Peyer's patch (tissue), 4 donors: ENCODE measurements around the gene TPP1.

Experiments used
- POLR2A ChIP-seq, 2 donors: fragments of 450-650 bp; IDR thresholded peaks; one replicate each; pipeline ENCODE4 v1.5.1; 2017; ENCODE audit warnings: antibody characterized with exemption in 2 of 2, mild to moderate bottlenecking in 2 of 2, moderate library complexity in 2 of 2
- TF ChIP-seq, protein P1 (sequence below), 6 experiments: fragments of 450-650 bp in 4 of 6; fragments of 200-600 bp in 2 of 6; sonication (generic) in 1 of 6; IDR thresholded peaks; one replicate each; pipeline ENCODE4 v1.5.1; 2017 to 2019; ENCODE audit warnings: antibody characterized with exemption in 6 of 6, mild to moderate bottlenecking in 3 of 6, moderate library complexity in 1 of 6

GRCh38 chr11:6653656-6654055 lies 34.4 kb upstream of the TPP1 start:
- TF ChIP-seq, protein P1, sequence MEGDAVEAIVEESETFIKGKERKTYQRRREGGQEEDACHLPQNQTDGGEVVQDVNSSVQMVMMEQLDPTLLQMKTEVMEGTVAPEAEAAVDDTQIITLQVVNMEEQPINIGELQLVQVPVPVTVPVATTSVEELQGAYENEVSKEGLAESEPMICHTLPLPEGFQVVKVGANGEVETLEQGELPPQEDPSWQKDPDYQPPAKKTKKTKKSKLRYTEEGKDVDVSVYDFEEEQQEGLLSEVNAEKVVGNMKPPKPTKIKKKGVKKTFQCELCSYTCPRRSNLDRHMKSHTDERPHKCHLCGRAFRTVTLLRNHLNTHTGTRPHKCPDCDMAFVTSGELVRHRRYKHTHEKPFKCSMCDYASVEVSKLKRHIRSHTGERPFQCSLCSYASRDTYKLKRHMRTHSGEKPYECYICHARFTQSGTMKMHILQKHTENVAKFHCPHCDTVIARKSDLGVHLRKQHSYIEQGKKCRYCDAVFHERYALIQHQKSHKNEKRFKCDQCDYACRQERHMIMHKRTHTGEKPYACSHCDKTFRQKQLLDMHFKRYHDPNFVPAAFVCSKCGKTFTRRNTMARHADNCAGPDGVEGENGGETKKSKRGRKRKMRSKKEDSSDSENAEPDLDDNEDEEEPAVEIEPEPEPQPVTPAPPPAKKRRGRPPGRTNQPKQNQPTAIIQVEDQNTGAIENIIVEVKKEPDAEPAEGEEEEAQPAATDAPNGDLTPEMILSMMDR (IDR thresholded peaks at IDR 0.05) = no peak
- no peak for TF ChIP-seq POLR2A (IDR thresholded peaks at IDR 0.05)
